RWPE1 (cell line): Measurements from ENCODE around the gene LDLRAD4.

ENCODE experiments used
- CTCF ChIA-PET: fragments of 350-600 bp; sonication (Branson Sonifier 250); formaldehyde crosslinking; extraction: SDS; loops from one replicate; lab custom pipeline; 2021; lab: Yijun Ruan, JAX
- POLR2A ChIA-PET: fragments of 400-600 bp; formaldehyde crosslinking; extraction: SDS; loops from one replicate; lab custom pipeline; 2020; ENCODE audit warnings: antibody characterized with exemption; ENCODE audit not compliant: low non-redundant PET; lab: Yijun Ruan, JAX
- DNase-seq: peaks from one replicate; pipeline ENCODE4 v3.0.0; 2012; ENCODE audit warnings: low spot score
- H3K27ac ChIP-seq: fragments of 450-650 bp; 2 replicates; pipeline ENCODE4 v1.5.1; 2017
- TF ChIP-seq, protein P1 (sequence below): fragments of 450-650 bp; conservative IDR thresholded peaks from 2 replicates; pipeline ENCODE4 v1.5.1; 2017; ENCODE audit warnings: low read depth, mild to moderate bottlenecking

Gene LDLRAD4

DNA sequence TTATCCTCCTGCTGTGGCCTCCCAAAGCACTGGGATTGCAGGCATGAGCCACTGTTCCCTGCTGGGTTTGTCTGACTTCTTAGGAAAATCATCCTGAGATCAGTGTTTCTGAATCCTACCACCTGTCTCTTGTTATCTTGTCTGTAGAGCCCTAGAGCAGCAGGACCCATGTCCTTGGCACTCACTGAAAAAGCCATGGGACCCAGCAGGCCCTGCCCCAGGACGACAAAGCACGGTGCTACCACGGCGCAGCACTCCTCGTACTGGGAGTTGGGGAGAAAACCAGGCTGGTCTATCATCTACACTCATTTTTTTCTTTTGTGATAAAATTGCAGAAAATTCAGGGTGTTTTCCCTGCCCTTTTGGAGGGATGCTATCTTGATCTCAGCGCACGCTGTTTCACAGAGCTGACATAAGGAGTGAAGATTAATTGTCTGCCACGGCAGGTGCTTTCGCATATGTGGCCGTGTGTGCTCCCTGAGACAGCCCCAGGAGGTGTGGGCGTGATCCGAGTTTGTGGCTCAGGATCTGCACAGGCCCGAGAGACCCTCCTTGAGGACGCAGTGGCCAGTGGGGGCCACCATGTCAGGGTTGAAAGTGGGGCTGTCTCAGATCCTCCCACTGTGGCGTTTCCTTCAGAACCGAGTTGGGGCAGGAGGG is 179.1 kb downstream of the LDLRAD4 start:
- ChIA-PET POLR2A (no interaction called here), CTCF (no interaction called here)
- DNase-seq = no peak
- TF ChIP-seq, protein P1, sequence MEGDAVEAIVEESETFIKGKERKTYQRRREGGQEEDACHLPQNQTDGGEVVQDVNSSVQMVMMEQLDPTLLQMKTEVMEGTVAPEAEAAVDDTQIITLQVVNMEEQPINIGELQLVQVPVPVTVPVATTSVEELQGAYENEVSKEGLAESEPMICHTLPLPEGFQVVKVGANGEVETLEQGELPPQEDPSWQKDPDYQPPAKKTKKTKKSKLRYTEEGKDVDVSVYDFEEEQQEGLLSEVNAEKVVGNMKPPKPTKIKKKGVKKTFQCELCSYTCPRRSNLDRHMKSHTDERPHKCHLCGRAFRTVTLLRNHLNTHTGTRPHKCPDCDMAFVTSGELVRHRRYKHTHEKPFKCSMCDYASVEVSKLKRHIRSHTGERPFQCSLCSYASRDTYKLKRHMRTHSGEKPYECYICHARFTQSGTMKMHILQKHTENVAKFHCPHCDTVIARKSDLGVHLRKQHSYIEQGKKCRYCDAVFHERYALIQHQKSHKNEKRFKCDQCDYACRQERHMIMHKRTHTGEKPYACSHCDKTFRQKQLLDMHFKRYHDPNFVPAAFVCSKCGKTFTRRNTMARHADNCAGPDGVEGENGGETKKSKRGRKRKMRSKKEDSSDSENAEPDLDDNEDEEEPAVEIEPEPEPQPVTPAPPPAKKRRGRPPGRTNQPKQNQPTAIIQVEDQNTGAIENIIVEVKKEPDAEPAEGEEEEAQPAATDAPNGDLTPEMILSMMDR = no peak
- no peak overlapping the region for H3K27ac ChIP-seq

GRCh38 chr18:13398631-13399030 is 180.1 kb downstream of the LDLRAD4 start:
- CTCF ChIA-PET = no interaction called here
- POLR2A ChIA-PET = no interaction called here
- H3K27ac ChIP-seq = no peak overlapping the region
- DNase-seq = no peak
- TF ChIP-seq, protein P1 = no peak

DNA sequence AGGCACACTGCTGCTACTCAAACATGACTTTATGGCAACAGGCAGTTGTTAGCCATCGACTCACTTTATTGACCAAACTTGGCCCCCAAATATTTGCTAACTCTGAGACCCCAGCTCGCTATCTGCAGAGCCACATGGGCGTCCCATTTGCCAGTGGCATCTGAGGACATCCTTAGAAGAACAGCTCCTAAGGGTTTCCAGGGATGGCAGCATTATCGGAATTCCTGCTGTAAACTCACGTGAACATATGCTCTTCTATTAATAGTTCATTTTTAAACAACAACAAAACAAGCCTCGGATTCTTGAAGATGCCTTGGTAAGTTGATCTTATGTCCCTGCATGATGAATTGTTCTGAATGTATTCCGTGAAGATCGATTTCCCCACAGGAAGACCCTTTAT is 181.0 kb downstream of the LDLRAD4 start:
- H3K27ac ChIP-seq = no peak overlapping the region
- ChIA-PET POLR2A (no interaction called here), CTCF (interaction anchor here (0.6 kb wide), 1 partner anchor 9 kb away, joined by 6 read pairs; no protein-coding TSS in a partner anchor)
- DNase-seq = no peak
- TF ChIP-seq, protein P1 = no peak

- CTCF ChIA-PET = interaction anchor here (0.7 kb wide), 1 partner anchor 72 kb away, joined by 3 read pairs; no protein-coding TSS in a partner anchor
- TF ChIP-seq, protein P1 = no peak
- H3K27ac ChIP-seq = no peak overlapping the region
- POLR2A ChIA-PET = no interaction called here
- DNase-seq = no peak
Observed at GRCh38 chr18:13400636-13401315, 182.2 kb downstream of the LDLRAD4 start.

GRCh38 chr18:13401404-13401803 is 182.8 kb downstream of the LDLRAD4 start:
- DNase-seq = no peak
- no peak overlapping the region for H3K27ac ChIP-seq
- CTCF ChIA-PET = no interaction called here
- POLR2A ChIA-PET = no interaction called here
- TF ChIP-seq, protein P1 = no peak

- POLR2A ChIA-PET = no interaction called here
- TF ChIP-seq, protein P1 = no peak
- no peak overlapping the region for H3K27ac ChIP-seq
- DNase-seq = no peak
- CTCF ChIA-PET = no interaction called here
Observed at GRCh38 chr18:13401826-13402225, 183.3 kb downstream of the LDLRAD4 start.
